ENCODE results near the gene FYTTD1.

DNA sequence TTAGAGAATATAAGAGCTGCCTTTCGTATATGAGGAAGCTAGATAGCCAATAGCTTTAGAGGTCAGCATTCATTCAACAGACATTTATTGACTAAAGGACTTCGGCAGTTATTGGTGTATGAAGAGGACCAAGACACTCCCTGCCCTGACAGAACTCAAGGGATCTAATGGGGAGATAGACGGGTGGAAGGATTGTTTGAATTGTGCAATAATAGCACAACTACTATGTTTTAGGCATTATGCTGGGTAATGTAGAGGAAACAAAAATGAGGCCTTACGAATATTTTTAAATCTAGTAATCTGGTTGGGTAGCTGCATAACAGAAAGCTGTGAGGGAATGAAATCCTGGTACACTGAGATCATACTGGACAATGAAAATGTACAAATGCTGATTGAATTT lies 46.4 kb downstream of the FYTTD1 start:
- TF ChIP-seq POLR2AphosphoS5 (IDR thresholded peaks at IDR 0.05; ENCODE audit: insufficient read depth in 1 of 2, low read depth in 1 of 2): no peak
- no peak for TF ChIP-seq CTCF (IDR thresholded peaks at IDR 0.05)
